ENCODE results near the gene ERMARD.
A peak's percentile ranks its signal among the peaks of the same experiment; 100 is the strongest.

Gene ERMARD

DNA sequence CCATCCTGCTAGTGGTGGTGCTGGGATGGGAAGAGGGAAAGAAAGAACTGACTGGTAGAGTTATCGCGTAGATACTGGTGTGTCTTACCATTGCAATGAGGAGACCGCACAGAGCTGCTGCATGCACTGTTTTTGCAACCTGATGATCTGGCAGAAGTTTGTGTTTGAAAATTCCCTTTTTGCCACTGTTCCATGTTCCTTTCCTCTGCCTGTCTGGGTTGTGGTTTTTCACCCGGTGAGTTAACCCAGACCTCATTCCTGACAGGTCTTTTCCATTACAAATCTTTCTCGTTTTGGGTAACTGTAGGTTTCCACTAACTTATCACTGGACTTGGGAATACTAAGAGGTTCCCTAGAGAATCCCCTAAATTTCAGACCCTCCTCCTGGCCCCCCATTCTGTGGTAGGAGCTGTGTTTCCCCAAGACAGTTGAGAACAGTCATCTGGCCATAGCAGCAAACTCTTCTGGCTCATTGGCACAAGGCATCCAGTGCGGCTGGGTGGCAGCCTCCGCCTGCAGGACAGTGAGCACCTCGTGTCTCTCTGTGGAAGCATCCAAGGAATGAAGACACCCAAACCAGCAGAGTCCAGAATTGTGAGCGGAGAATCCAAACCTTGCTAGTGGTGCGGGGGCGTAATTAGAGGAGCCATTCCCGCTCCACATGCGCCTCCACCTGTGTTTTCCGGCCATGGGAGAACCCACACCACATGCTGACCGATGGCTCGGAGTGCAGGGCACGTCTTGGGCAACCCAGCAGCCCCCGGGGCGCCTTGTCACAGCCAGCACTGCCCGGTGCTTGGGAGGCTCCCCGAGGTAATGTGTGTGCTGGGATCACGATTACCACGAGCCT lies 32.8 kb downstream of the ERMARD start:
- DNase-seq (ENCODE audit: low spot score), result no peak

DNA sequence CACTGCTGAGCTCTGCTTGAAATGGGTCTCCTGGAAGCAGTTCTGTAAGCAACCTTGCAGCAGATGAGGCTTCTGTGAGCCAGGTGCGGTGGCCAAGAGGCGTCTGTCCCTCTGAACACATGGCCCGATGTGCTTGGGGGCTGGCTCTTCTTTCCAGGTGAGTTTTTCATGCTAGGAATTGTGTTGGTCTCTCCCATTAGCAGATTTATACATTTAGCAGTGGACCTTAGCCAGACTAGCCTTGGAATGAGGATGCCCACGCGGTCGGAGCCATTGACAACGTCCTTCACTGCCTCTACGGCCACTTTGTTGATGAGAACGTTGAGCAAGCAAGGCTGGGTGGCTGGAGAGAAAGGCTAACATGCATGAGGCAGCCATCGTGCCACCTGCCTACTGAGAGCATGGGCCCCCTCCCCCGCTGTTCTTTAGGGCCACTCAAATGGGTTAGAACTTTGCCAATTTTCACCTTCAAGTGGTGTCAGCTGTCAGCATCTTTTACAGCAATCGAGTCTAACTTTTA lies 33.5 kb downstream of the ERMARD start:
- no peak for DNase-seq (ENCODE audit: low spot score)

DNA sequence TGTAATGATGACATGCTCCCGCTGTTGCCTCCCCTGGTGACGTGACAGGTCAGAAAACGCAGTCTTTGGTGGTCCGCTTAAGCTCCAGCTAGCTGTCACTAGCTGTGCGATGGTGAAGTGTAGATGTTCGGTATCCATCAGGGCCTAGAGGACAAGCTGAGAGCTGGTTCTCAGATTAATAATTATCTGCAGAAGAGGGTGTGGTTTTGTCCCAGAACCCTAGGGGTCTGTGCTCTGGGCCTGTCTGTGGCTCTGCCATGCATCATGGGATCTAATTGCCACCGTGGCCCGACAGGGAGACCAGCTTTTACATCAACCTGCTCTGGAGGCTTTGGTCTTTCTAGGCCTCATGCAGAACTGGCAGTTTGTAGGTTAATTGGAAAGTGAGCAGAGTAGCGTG lies 34.1 kb downstream of the ERMARD start:
- no peak for DNase-seq (ENCODE audit: low spot score)

GRCh38 chr6:169786349-169786748 lies 34.9 kb downstream of the ERMARD start:
- DNase-seq (ENCODE audit: low spot score), result no peak

GRCh38 chr6:169787797-169788196 lies 36.4 kb downstream of the ERMARD start:
- DNase-seq (ENCODE audit: low spot score), result no peak

- DNase-seq (ENCODE audit: low spot score), result no peak
These were observed 37.4 kb downstream of the ERMARD start for GRCh38 chr6:169788809-169789145.

DNA sequence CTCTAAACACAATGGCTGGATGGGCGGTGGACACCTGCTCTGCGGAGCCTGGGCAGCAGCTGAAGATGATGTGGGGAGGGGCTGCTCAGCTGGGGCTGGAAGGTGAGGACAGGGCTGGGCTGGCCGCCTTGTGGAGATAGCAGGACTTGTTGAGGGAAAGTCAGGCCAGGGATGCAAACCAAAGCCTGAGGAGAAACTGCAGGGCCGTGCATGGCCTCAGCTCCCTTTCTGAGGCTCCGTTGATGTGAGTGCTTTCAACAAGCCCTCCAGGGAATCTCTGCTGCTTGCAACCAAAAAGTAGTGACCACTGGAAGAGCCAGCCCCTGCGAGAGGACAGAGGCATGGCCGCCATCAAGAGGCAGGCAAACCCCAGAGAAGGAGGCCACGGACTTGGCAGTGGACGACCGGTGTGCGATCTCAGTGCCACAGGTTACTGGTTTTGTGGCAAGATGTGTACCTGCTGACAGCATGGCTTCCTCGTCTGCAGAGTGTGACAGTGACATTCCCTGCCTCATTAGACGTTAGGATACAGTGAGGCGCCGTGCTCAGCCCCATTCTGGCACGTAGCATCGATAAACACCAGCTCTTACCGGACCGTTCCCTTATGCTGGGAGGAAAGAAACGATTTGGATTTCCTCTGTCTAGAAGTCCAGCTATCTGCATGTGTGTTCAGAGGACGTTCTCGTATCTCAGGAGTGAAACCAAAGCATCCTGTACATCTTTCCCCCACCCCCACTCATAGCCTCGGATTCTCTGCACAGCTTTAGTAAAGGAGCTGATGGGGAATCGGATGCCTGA lies 37.9 kb downstream of the ERMARD start:
- no peak for DNase-seq (ENCODE audit: low spot score)

DNA sequence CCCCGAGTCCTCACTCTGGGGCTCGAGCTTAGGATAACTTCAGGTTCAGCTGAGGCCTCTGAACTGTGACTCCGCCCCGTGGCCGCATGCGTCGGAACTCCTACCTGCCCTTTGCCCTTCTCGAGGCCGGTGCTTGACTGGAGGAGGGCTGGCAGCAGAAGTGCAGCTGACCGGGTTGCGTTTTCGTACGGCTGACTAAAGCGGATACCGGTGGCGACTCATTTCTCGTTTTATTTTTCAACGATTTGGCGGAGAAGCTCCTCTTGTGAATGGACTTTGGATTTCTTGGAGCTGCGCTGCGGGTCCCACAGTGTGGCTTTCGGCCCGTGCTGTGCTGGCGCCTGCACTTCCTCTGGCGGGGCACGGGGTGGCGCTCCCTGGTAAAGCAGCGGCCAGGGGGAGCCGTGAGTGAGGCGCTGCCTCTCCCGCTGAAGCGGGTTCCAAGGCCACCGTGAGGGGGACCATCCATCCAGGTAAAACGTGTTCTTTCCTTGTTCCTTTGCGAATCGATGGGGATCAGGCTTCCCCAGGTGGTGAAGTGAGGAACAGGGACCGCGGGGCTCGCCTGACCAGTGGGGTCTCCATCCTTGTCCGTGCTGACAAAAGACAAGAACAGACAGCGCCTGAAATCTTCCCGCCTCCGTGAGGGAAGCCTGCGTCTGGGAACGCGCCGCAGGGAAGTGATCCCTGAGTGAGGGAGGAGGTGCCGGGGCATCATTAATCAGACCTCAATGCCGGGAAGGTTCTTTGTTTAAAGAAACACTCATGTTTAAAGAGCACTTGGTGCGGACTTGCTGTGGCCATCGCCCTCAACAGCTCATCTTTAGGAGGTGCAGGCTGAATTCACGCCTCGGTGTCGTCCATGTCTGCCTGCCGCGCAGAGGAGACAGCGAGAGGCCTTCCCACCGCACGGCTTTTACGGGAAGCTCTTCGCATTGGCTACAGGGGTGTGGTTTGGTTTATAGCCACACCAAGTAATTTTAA lies 38.8 kb downstream of the ERMARD start:
- peak; percentile 55 for DNase-seq (ENCODE audit: low spot score)

- DNase-seq (ENCODE audit: low spot score), result no peak
These were observed 40.3 kb downstream of the ERMARD start for GRCh38 chr6:169791721-169792131.

DNA sequence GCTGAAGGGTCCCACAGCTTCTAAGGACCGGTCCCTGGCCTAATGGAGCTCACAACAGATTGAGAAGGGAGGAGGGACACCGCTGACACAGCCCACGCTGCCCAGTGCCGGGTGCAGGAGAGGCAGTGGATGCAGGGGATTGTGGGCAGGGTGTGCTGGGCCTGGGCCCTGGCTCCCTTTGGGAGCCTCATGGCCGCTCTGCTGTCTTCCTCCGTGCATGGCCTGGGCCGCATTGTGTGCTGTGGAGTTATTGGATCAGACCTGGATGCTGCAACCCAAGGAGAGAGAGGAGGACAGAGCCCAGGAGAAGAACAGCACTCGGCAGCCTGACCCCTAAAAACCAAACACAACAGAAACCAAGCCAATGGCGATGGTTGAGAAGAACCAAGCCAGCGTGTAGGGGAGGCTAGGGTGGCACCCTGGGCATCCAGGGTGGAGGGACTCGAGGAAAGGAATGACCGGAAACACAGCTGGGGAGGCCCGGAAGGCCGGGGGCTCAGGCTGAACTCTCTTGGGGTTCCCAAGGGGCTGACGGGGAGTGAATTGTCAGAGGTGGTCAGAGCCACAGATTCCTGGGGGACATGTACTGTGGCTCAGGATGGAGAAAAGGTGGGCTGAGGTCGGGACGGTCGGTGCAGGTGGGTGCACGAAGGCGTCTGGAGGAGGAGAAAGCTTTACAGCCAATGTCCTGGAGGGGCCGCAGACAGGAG lies 41.0 kb downstream of the ERMARD start:
- DNase-seq (ENCODE audit: low spot score), result no peak

GRCh38 chr6:169793408-169793807 lies 42.0 kb downstream of the ERMARD start:
- DNase-seq (ENCODE audit: low spot score), result no peak

DNA sequence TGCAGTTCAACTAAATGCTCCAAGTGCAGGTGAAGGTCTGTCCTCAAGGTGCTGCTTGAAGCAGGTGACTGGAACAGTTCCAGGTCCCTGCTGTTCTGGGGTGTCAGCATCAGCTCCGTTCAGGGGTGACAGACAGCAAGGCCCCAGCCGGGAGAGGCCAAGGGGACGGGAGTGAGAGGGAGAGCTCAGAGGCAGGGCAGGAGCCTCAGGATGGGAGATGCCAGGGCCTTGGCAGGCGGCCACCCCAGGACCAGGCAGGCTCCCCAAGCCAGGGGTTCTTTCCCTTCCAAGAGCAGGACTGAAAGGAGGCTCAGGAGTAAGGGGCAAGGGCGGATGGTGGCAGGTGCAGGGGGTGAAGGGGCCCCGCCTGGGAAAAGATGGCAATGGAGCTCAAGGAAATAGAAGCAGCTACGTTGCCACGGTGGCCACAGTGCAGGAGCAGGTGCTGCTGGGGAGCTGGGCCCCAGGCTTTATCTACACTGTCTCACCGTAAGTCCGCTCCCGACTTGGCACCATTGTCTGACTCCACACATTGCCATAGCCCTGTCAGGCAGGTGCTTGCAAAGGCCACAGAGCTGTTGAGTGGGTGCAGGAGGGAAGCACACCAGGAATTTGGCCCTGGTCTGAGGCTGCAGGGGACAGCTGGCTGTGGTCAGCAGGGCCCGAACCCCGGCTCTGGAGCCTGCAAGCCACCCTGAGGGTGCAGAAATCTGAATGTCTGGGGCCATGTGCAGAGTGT lies 43.1 kb downstream of the ERMARD start:
- DNase-seq (ENCODE audit: low spot score), result no peak

- DNase-seq (ENCODE audit: low spot score), result no peak
These were observed 43.8 kb downstream of the ERMARD start for GRCh38 chr6:169795196-169795595.

- DNase-seq (ENCODE audit: low spot score), result no peak
These were observed 47.5 kb downstream of the ERMARD start for GRCh38 chr6:169798764-169799473.

- DNase-seq (ENCODE audit: low spot score), result no peak
These were observed 48.1 kb downstream of the ERMARD start for GRCh38 chr6:169799474-169799926.

DNA sequence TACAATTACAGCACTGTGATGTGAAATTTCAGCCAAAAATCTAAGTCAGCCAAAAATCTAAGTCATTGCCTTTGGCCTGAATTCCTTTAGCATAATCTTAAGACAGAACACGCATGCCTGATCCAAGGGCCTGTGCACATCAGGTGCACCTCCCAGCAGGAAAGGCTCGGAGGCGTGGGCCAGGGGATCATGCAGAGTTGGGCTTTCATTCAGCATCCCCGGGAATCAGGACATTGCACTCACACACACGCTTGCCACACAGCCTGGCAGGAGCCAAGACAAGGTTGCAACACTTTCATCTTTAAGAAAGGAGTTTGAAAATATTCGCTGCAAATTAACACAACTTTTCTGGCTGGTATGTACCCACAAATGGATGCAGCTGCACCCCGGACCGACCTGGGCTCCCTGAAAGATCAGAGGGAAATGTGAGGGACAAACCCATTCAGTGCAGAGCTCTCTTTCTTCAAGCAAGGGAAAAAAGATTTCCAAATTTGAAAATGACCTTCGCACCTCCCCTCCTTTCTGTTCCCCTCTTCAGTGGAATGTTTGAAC lies 48.8 kb downstream of the ERMARD start:
- DNase-seq (ENCODE audit: low spot score), result no peak

DNA sequence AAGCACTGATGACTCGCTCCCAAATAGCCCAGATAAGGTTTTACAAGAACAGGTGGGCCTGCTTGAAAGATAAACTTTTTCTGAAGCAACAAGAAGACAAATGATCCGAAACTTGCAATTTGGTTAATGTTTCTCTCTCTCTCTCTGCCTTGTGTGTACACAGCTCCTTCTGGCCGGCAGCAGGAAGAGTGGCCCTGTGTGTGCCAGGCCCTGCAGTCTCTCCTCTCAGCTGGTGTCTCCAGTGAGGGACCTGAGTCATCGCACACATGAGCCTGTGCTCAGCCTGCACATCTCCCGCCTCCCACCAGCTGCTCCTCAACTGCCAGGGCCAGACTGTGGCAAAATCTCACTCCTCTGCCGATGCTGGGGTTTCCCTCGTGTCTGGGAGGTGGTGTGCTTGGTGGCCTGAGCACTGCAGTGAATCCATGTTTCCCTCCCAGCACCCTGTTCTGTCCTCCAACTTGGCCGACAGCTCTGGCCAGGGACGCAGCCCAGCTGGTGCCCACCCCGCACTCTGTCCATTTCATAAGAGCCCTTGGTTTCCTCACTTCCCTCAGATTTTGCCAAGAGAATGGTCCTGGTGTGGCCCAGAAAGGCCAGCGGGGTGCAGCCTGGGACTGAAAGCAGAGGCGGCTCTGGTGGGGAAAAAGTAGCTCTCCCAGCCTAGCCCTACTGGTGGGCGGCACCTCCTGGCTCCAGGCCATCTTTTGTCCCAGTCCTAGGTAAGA lies 49.4 kb downstream of the ERMARD start:
- no peak for DNase-seq (ENCODE audit: low spot score)

- no peak for DNase-seq (ENCODE audit: low spot score)
These were observed 50.2 kb downstream of the ERMARD start for GRCh38 chr6:169801396-169802160.
